Loucy (cell line): ENCODE measurements around the gene TPGS1.

ENCODE experiments used
- H2AFZ ChIP-seq: fragments of 200-600 bp; sonication (generic); 2 replicates; pipeline ENCODE4 v1.6.0; 2016; ENCODE audit warnings: antibody characterized with exemption, mild to moderate bottlenecking, low read length, moderate library complexity
- H3F3A ChIP-seq: fragments of 200-600 bp; 2 replicates; pipeline ENCODE4 v1.6.0; 2016; ENCODE audit warnings: antibody characterized with exemption, low read depth, mild to moderate bottlenecking
- H3K27me3 ChIP-seq: fragments of 200-600 bp; sonication (generic); 2 replicates; pipeline ENCODE4 v1.6.1; 2014; ENCODE audit warnings: low read length, mild to moderate bottlenecking; ENCODE audit not compliant: insufficient read depth, poor library complexity, severe bottlenecking
- H3K36me3 ChIP-seq: fragments of 200-600 bp; sonication (generic); 2 replicates; pipeline ENCODE4 v1.6.1; 2016; ENCODE audit warnings: low read length; ENCODE audit not compliant: insufficient read depth
- H3K4me1 ChIP-seq: fragments of 200-600 bp; sonication (generic); 2 replicates; pipeline ENCODE4 v1.5.1; 2014; ENCODE audit warnings: low read length, mild to moderate bottlenecking; ENCODE audit not compliant: insufficient read depth, poor library complexity, severe bottlenecking
- H3K4me2 ChIP-seq: fragments of 200-600 bp; sonication (generic); 2 replicates; pipeline ENCODE4 v1.6.0; 2014; ENCODE audit warnings: antibody characterized with exemption, low read length, low read depth, mild to moderate bottlenecking; ENCODE audit not compliant: poor library complexity, severe bottlenecking
- H3K4me3 ChIP-seq: fragments of 200-600 bp; sonication (generic); 2 replicates; pipeline ENCODE4 v1.5.1; 2014; ENCODE audit warnings: low read length, mild to moderate bottlenecking, mixed read lengths; ENCODE audit not compliant: poor library complexity, severe bottlenecking
- H3K79me2 ChIP-seq: fragments of 200-600 bp; sonication (generic); 2 replicates; pipeline ENCODE4 v1.6.1; 2014; ENCODE audit warnings: low read length; ENCODE audit not compliant: insufficient read depth
- H3K9ac ChIP-seq: fragments of 200-600 bp; sonication (generic); 2 replicates; pipeline ENCODE4 v1.6.0; 2014; ENCODE audit warnings: mild to moderate bottlenecking, low read depth, low read length, moderate library complexity; ENCODE audit not compliant: poor library complexity, severe bottlenecking
- H3K9me2 ChIP-seq: fragments of 200-600 bp; sonication (generic); replicated peaks from 2 replicates; pipeline ENCODE4 v1.6.1; 2016; ENCODE audit warnings: low read depth, low read length, mixed read lengths
- H3K9me3 ChIP-seq: fragments of 200-600 bp; sonication (generic); 2 replicates; pipeline ENCODE4 v1.6.1; 2014; ENCODE audit warnings: mild to moderate bottlenecking, antibody characterized with exemption, low read length, low read depth; ENCODE audit not compliant: insufficient read depth
- H4K20me1 ChIP-seq: fragments of 200-600 bp; sonication (generic); 2 replicates; pipeline ENCODE4 v1.6.0; 2014; ENCODE audit warnings: antibody characterized with exemption, low read length, mild to moderate bottlenecking; ENCODE audit not compliant: insufficient read depth, poor library complexity, severe bottlenecking
- EZH2phosphoT487 ChIP-seq: fragments of 200-600 bp; IDR thresholded peaks from 2 replicates; pipeline ENCODE4 v1.6.1; 2018; ENCODE audit warnings: antibody characterized with exemption, mild to moderate bottlenecking, moderate library complexity, borderline replicate concordance
- TF ChIP-seq, protein P1 (sequence below): fragments of 200-600 bp; sonication (generic); conservative IDR thresholded peaks from 2 replicates; pipeline ENCODE4 v1.5.1; 2014; ENCODE audit warnings: mild to moderate bottlenecking, antibody characterized with exemption, low read length

The TPGS1 gene

GRCh38 chr19:496112-496665 is 11.1 kb upstream of the TPGS1 start, which contains the start of gene MADCAM1:
TSS of gene MADCAM1 (plus strand) at chr19:496486. CDS start at chr19:496500, 14 bp downstream.
- Histone ChIP-seq H3F3A (peaks cover 2% of the 10 kb centered on the region; the same call in 1 of the 2 replicates), H3K36me3 (no peaks in the 10 kb centered on the region), H3K9ac (no peak within 1 kb of the TSS), H3K4me1 (no peaks in the 10 kb centered on the region), H3K27me3 (no peaks in the 10 kb centered on the region), H3K4me3 (no peak within 1 kb of the TSS), H3K9me3 (no peaks in the 10 kb centered on the region), H3K4me2 (no peak within 1 kb of the TSS), H2AFZ (no peak within 1 kb of the TSS), H3K9me2 (no peaks in the 10 kb centered on the region), H4K20me1 (no peaks in the 10 kb centered on the region), H3K79me2 (no peaks in the 10 kb centered on the region)
- TF ChIP-seq EZH2phosphoT487, result no peak
- TF ChIP-seq, protein P1, sequence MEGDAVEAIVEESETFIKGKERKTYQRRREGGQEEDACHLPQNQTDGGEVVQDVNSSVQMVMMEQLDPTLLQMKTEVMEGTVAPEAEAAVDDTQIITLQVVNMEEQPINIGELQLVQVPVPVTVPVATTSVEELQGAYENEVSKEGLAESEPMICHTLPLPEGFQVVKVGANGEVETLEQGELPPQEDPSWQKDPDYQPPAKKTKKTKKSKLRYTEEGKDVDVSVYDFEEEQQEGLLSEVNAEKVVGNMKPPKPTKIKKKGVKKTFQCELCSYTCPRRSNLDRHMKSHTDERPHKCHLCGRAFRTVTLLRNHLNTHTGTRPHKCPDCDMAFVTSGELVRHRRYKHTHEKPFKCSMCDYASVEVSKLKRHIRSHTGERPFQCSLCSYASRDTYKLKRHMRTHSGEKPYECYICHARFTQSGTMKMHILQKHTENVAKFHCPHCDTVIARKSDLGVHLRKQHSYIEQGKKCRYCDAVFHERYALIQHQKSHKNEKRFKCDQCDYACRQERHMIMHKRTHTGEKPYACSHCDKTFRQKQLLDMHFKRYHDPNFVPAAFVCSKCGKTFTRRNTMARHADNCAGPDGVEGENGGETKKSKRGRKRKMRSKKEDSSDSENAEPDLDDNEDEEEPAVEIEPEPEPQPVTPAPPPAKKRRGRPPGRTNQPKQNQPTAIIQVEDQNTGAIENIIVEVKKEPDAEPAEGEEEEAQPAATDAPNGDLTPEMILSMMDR, result no peak

GRCh38 chr19:496986-497385 is 10.3 kb upstream of the TPGS1 start:
- H3K9me2 ChIP-seq, result no peaks in the 10 kb centered on the region
- H3K4me2 ChIP-seq, result no peak overlapping the region
- no peaks in the 10 kb centered on the region for H3K4me1 ChIP-seq
- H3K79me2 ChIP-seq, result no peaks in the 10 kb centered on the region
- no peak overlapping the region for H3K9ac ChIP-seq
- TF ChIP-seq, protein P1, result no peak
- no peak for TF ChIP-seq EZH2phosphoT487
- H4K20me1 ChIP-seq, result no peaks in the 10 kb centered on the region
- no peak overlapping the region for H3K4me3 ChIP-seq
- H2AFZ ChIP-seq, result no peak overlapping the region
- no peaks in the 10 kb centered on the region for H3K9me3 ChIP-seq
- H3K36me3 ChIP-seq, result no peaks in the 10 kb centered on the region
- H3F3A ChIP-seq, result no peaks in the 10 kb centered on the region
- no peaks in the 10 kb centered on the region for H3K27me3 ChIP-seq

DNA sequence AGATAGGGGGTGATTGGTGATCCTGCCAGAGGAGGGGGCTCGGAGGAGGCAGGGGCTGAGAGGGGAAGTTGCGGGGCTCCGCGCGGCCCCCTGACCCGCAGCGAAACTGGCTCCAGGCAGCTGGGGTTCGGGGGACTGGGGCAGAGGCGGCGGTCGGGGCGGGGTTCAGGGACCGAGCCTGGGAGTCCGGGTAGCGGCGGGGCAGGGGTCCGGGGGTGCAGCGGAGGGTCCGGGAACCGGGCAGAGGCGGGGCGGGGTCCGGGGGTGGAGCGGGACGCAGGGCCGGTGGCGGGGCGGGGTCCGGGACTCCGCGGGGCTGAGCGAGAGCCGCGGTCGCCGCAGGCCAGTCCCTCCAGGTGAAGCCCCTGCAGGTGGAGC is 9.8 kb upstream of the TPGS1 start:
- Histone ChIP-seq H3K4me2 (no peak overlapping the region), H3K4me1 (no peaks in the 10 kb centered on the region), H4K20me1 (no peaks in the 10 kb centered on the region), H3K9ac (no peak overlapping the region), H3F3A (no peaks in the 10 kb centered on the region), H3K79me2 (no peaks in the 10 kb centered on the region), H3K27me3 (no peaks in the 10 kb centered on the region), H3K36me3 (no peaks in the 10 kb centered on the region), H2AFZ (no peak overlapping the region), H3K4me3 (no peak overlapping the region), H3K9me2 (no peaks in the 10 kb centered on the region), H3K9me3 (no peaks in the 10 kb centered on the region)
- TF ChIP-seq EZH2phosphoT487, result no peak
- TF ChIP-seq, protein P1, result no peak
